Endometrial microvascular endothelial cells (primary cell): ENCODE results near the gene RNF186. TPM values are rescaled to one million over a fixed set of nuclear protein-coding genes. Genes with fewer than 3 reads are reported as not detected.
"Not testable (repeated sequence)": the region's sequence is repeated elsewhere in the genome, so short reads cannot be mapped to it uniquely, and the experiment has no call there.

Experiments
- in situ Hi-C: cut with HindIII; loops from 2 replicates; pipeline ENCODE4 v1.10.0; 2017; ENCODE audit warnings: low sequenced_read_pairs, low pct_unique_long_range_greater_than_20kb; ENCODE audit errors: inconsistent ontology term
- total RNA-seq: library from RNA; depleted of rRNA; stranded (reverse); fragments of >200 nt; gene quantifications from one replicate; pipeline ENCODE4 v1.2.3, GENCODE V29; 2015; ENCODE audit errors: inconsistent ontology term

RNF186 gene
- total RNA-seq, 1 donor from 2014 or later = not detected

DNA sequence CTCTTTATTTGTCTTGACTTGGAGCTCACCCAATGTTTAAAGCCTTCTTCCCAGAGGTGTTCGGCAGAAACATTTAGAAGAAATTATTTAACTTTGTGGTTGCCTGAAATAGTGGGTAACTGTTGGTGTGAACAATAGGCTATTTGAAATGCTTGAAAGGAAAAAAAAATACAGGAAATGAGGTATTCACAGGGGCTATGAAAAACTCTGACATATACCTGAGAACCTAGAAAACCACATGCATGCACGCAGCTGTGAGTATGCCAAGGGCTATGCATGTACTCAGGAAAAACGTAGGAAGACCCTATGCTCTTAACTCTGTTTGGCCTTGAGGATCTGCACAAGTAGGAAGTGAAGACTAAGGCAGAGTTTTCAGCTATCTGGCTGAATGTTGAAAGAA, 16.4 kb upstream of the RNF186 start:
- in situ Hi-C loops = no loop called here

GRCh38 chr1:19828546-19828945, 13.5 kb upstream of the RNF186 start:
- in situ Hi-C loops = no loop called here

DNA sequence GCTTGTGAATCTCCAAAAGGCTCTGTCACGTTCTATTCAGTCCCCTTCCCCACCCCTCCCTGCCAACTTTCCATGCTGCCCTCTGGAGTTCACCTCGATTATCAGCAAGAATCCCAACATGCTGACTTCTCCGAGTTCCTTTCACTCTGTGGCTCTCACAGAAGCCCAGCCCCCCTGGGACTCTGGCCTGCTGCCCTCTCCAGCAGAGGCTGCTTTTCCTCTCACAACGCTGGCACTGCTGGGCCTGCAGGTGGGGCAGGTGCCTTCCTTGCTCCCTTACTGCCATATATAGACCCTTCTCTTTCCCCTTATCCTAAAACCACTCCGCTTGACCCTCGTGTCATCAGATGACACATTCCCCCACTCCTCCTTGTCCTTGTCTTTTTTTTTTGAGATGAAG, 10.2 kb upstream of the RNF186 start:
- in situ Hi-C loops = no loop called here

- in situ Hi-C loops = no loop called here
Observed at GRCh38 chr1:19824541-19824940, 9.5 kb upstream of the RNF186 start.

- in situ Hi-C loops = no loop called here
Observed at GRCh38 chr1:19824036-19824435, 9.0 kb upstream of the RNF186 start.

GRCh38 chr1:19819701-19820100, 4.6 kb upstream of the RNF186 start:
- in situ Hi-C loops = no loop called here

GRCh38 chr1:19818324-19818723, 3.2 kb upstream of the RNF186 start:
- in situ Hi-C loops = no loop called here

DNA sequence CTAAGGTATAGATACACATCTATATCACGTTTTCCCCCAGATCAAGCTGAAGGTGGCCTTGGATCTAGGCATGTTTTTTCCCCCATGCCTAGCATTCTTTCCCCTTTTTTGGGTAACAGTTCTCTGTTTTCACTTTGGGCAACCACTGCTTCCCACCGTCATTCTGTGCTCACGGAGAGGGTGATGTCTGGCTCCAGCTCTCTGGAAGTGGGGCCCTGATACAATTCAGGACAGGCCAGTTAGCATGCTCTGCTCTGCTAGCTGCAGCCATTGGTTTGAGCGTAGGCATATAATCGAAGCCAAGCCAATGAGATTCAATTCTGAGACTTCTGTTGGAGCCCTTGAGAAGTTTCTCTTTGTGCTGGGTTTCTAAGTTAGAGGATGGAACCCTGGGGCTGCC, 2.1 kb upstream of the RNF186 start:
- in situ Hi-C loops = no loop called here

GRCh38 chr1:19816737-19817086, 1.6 kb upstream of the RNF186 start:
- in situ Hi-C loops = not testable (repeated sequence)

- in situ Hi-C loops = no loop called here
Observed at GRCh38 chr1:19815801-19816736, 986 bp upstream of the RNF186 start.

DNA sequence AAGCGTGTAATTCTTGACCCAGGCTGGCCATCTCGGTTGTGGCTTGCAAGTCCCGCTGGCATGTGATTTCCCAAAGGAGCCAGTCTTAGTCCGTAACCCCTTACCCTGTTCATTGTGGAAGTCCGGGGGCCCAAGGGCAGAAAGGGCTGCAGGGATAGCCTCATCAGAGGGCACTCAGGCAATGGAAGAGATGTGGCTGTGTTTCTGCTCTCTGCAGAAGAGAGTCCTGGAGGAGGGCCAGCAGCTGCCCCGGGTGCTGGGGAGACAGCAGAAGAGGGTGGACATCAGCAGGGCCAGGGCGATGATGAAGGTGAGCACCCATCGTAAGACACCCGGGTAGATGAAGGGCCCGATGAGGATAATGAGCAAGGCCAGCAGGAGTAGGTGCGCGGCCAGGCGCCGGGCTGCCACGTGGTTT, 830 bp downstream of the RNF186 start:
- in situ Hi-C loops = no loop called here

GRCh38 chr1:19813643-19813960, 1.5 kb downstream of the RNF186 start:
- in situ Hi-C loops = no loop called here

DNA sequence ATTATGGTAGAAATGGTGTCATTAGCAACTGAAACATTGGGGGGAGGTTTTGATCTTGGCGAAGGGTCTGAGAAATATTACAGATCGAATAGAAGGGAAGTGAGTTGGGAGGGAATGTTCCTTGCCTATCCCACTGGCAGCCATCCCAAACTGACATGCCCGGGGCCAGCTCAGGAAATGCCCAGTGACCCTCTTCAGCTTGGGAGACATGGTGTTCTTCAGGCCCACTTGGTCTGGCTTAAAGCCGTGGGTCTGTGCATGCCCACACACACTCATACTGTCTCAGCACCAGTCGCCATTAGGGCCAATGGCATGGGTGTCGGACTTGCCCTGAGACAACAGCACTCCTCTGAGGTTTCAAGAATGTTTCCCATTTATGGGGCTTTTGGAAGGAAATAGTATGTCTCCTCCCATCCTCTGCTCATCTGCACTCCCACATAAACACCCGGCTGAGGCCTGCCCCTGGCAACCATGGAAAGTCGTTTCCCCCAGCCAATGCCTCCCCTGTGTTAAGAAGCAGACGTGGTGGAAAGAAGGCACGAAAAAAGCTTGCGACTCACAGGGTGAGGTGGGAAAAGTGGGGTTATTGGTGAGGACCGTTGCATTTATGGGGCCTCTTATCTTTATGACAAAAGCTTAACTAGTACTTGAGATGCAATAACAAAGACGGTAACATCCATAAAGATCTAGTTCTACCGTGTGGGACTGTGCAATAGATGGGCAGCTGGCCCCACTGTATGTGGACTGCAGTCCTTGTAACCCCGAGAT, 2.0 kb downstream of the RNF186 start:
- in situ Hi-C loops = no loop called here

GRCh38 chr1:19811206-19811851, 3.8 kb downstream of the RNF186 start:
- in situ Hi-C loops = no loop called here

DNA sequence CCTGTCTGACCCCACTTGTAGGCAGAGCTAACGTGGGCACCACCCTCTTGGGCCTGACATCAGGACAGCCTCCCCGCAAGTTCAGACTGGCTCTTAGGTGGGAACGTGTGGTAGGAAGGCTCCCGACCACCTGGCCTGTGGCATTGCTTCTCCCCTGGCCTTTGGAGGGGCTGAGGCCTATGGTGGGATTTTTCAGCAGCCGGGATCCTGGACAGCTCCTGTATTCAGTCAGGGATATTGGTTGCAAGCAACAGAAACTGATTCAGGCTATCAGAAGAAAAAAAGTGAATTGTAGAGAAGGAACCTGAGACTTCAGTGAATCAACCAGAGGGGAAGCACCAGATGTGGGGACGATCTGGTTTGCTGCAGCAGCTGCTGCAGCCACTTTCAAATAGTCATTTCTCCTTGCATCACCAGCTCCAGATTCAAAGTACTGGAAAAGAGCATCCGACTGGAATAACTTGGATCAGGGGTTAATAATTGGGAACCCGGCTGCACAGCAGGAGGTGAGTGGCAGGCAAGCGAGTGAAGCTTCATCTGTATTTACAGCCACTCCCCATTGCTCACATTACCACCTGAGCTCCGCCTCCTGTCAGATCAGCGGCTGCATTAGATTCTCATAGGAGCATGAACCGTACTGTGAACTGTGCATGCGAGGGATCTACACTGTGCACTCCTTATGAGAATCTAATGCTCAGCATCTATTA, 5.9 kb downstream of the RNF186 start:
- in situ Hi-C loops = no loop called here

DNA sequence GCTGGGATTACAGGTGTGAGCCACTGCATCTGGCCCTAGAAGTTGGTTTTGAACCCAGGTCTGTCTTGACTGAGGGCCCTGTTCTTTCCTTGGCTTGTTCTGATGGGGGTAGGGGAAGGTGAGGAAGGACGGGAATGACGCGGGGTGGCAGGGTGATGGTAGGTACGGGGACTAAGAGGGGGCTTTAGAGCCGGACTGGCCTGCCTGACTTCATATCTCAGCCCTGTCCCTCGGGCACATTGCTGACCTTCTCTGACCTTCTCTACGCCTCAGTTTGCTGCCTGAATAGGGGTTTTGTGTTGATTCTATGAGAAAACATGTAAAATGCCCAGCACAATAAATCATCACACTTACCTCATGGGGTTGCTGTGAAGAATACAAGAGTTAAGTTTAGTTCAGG, 6.7 kb downstream of the RNF186 start:
- in situ Hi-C loops = no loop called here

DNA sequence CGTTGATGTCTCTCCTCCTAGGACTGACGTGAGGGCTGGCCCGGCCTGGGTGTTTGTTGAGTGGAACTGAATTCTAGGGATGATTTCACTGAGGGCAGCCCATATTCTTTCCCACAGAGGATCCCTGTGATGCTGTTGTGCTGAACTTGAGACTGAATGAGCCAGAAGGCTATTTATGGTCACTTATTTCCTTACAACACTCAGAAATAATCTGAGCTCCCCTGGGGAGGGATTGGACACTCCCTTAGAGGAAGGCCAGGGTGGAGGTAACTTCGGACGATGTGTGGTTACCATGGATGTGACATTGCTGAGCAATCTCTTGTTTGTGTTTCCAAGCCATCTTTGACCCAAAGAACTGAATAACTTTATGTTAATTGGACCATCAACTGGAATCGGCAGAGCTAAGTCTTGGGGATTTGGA, 10.2 kb downstream of the RNF186 start:
- in situ Hi-C loops = no loop called here

GRCh38 chr1:19802269-19802668, 12.8 kb downstream of the RNF186 start:
- in situ Hi-C loops = no loop called here

GRCh38 chr1:19800076-19800804, 14.8 kb downstream of the RNF186 start:
- in situ Hi-C loops = no loop called here
